HepG2 (cell line): ENCODE results near the gene PRR22.

Experiments used
- CTCF ChIP-seq: sonication (generic); formaldehyde crosslinking; IDR thresholded peaks from 2 replicates; pipeline ENCODE4 v1.5.0; 2020; ENCODE audit warnings: mild to moderate bottlenecking, missing genetic modification reagents, moderate library complexity
- DPF2 ChIP-seq: sonication (generic); formaldehyde crosslinking; IDR thresholded peaks from 2 replicates; pipeline ENCODE4 v1.4.0; 2020; ENCODE audit warnings: mild to moderate bottlenecking, low read depth, missing genetic modification reagents, borderline replicate concordance
- FOXM1 ChIP-seq: sonication (generic); formaldehyde crosslinking; IDR thresholded peaks from 2 replicates; pipeline ENCODE4 v1.5.0; 2020; ENCODE audit warnings: missing genetic modification reagents
- HOXA9 ChIP-seq: sonication (generic); formaldehyde crosslinking; IDR thresholded peaks from 2 replicates; pipeline ENCODE4 v1.8.1; 2022; ENCODE audit warnings: missing genetic modification reagents, mild to moderate bottlenecking, moderate library complexity, borderline replicate concordance
- NFYC ChIP-seq: IDR thresholded peaks from 2 replicates; pipeline ENCODE4 v1.6.1; 2016; ENCODE audit warnings: missing genetic modification reagents, missing compliant biosample characterization
- POLR2A ChIP-seq, 2 experiments: IDR thresholded peaks; 2 replicates each; pipeline ENCODE4 v1.6.1; 2011; ENCODE audit warnings: low read depth in 2 of 2, low read length in 2 of 2, mild to moderate bottlenecking in 1 of 2, moderate library complexity in 1 of 2; ENCODE audit not compliant: insufficient read depth in 1 of 2
- TAF1 ChIP-seq: sonication (generic); formaldehyde crosslinking; IDR thresholded peaks from 2 replicates; pipeline ENCODE4 v1.4.0; 2020; ENCODE audit warnings: missing genetic modification reagents

GRCh38 chr19:5806905-5807304 lies 22.4 kb upstream of the PRR22 start:
- no peak for TF ChIP-seq HOXA9 (CRISPR knock-in tag)
- no peak for TF ChIP-seq FOXM1 (CRISPR knock-in tag)
- TF ChIP-seq NFYC: no peak
- TF ChIP-seq TAF1: no peak
- TF ChIP-seq POLR2A (IDR thresholded peaks at IDR 0.05; ENCODE audit: insufficient read depth in 1 of 2, low read depth in 2 of 2, low read length in 2 of 2): no peak
- TF ChIP-seq CTCF (CRISPR knock-in tag): no peak
- no peak for TF ChIP-seq DPF2 (CRISPR knock-in tag)
